ENCODE results near the gene PNMA6A.

DNA sequence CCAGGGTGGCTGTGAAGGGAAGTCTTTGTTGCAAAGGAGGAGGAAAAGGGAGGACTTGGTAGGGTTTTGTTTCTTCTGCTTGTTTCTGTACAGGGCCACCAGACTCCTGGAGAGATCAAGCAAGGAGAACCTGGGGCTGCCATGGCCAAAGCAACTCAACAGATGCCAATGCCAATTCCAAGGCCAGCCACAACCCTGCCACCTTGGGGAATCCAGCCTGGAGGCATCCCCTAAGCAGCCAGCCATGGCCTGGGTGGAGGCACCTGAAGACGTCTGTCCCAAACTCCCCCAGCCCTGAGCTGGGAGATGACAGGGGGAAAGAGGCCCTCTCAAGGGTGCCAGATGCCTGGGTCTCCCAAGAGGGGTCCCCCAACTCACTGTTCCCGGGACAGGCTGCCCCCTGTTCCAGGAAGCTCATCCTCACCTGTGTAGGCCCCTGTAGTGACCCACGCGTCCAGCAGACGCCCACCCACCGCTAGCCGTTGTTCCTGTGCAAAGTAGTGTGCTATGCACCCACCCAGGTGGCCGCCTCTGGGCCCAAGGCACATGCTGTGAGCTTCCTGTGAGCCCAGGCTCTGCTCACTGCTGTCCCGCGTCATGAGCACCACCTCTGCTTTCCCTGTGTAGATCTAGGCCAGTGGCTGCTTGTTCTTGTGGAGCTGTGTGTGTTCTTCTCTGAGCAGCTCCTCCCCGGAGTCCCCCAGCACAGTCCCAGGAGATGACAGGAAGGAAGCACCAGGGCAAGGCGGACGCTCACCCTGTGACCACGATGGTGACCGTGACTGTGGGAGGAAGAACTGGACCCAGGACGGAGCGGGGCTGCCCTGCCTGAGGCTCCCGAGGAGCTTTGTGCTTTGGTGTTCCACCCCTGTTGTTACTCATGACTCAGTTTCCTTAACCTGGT, 12.8 kb upstream of the PNMA6A start:
- TF ChIP-seq, protein P1, sequence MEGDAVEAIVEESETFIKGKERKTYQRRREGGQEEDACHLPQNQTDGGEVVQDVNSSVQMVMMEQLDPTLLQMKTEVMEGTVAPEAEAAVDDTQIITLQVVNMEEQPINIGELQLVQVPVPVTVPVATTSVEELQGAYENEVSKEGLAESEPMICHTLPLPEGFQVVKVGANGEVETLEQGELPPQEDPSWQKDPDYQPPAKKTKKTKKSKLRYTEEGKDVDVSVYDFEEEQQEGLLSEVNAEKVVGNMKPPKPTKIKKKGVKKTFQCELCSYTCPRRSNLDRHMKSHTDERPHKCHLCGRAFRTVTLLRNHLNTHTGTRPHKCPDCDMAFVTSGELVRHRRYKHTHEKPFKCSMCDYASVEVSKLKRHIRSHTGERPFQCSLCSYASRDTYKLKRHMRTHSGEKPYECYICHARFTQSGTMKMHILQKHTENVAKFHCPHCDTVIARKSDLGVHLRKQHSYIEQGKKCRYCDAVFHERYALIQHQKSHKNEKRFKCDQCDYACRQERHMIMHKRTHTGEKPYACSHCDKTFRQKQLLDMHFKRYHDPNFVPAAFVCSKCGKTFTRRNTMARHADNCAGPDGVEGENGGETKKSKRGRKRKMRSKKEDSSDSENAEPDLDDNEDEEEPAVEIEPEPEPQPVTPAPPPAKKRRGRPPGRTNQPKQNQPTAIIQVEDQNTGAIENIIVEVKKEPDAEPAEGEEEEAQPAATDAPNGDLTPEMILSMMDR (IDR thresholded peaks at IDR 0.05): no peak
- TF ChIP-seq TAF1 (IDR thresholded peaks at IDR 0.05; ENCODE audit: borderline replicate concordance, low read depth, low read length): no peak
- no peak for TF ChIP-seq YY1 (IDR thresholded peaks at IDR 0.05; ENCODE audit: low read depth)
- TF ChIP-seq SMC3 (IDR thresholded peaks at IDR 0.05; ENCODE audit: low read depth, low read length): no peak

Measured in SK-N-SH (cell line).